Heart right ventricle (tissue), 16 donors: ENCODE results near the gene STXBP2. TPM values are rescaled to one million over a fixed set of nuclear protein-coding genes. Genes with fewer than 3 reads are reported as not detected.

Source experiments
- ATAC-seq, 8 donors: fragments of 200-7000 bp; cut with Tn5 transposase; one replicate each; pipeline ENCODE4 v1.9.1; 2020; ENCODE audit warnings: mild to moderate bottlenecking in 8 of 8, moderate library complexity in 8 of 8, moderate number of reproducible peaks in 1 of 8
- DNase-seq, 2 donors: peaks; one replicate each; pipeline ENCODE4 v3.0.0-alpha.2; 2020
- H3K27ac ChIP-seq, 10 donors: fragments of 200-600 bp; sonication (generic) in 2 of 10; one replicate each; pipeline versions ENCODE4 v1.5.0 to v1.8.0; 2020 to 2022; ENCODE audit warnings: mild to moderate bottlenecking in 3 of 10
- H3K27me3 ChIP-seq, 7 donors: fragments of 200-600 bp; one replicate each; pipeline ENCODE4 v1.8.0; 2021 to 2022; ENCODE audit warnings: mild to moderate bottlenecking in 2 of 7
- H3K36me3 ChIP-seq, 9 donors: fragments of 200-600 bp; sonication (generic) in 1 of 9; one replicate each; pipeline versions ENCODE4 v1.5.0 to v1.8.0; 2020 to 2022; ENCODE audit warnings: mild to moderate bottlenecking in 2 of 9
- H3K4me1 ChIP-seq, 9 donors: fragments of 200-600 bp; sonication (generic) in 1 of 9; one replicate each; pipeline versions ENCODE4 v1.5.0 to v1.8.0; 2020 to 2022; ENCODE audit warnings: mild to moderate bottlenecking in 4 of 9
- H3K4me3 ChIP-seq, 10 donors: fragments of 200-600 bp; sonication (generic) in 2 of 10; one replicate each; pipeline versions ENCODE4 v1.5.0 to v1.8.0; 2020 to 2022; ENCODE audit warnings: mild to moderate bottlenecking in 7 of 10, moderate library complexity in 2 of 10
- H3K9me3 ChIP-seq, 11 donors: fragments of 200-600 bp in 10 of 11; sonication (generic) in 2 of 11; one replicate each; pipeline versions ENCODE4 v1.5.0 to v1.8.0; 2013 to 2022; ENCODE audit warnings: mild to moderate bottlenecking in 2 of 11, control low read depth in 1 of 11, moderate library complexity in 1 of 11
- CTCF ChIP-seq, 9 donors: fragments of 200-600 bp; sonication (generic) in 2 of 9; IDR thresholded peaks; one replicate each; pipeline versions ENCODE4 v1.5.0 to v1.8.0; 2021 to 2022; ENCODE audit warnings: antibody characterized with exemption in 9 of 9, mild to moderate bottlenecking in 5 of 9, moderate library complexity in 1 of 9
- WGBS, 2 donors: extraction: QIAGEN DNeasy Blood & Tissue Kit; methylation state at CpG; one replicate each; pipeline ENCODE4 v1.1.7; 2013; ENCODE audit warnings: inconsistent platforms in 1 of 2; 5-methylcytosine and 5-hydroxymethylcytosine counted together
- intact Hi-C, 10 donors: fragments of 100-400 bp; cut with DNase I; formaldehyde crosslinking; loops; one replicate each; pipeline versions ENCODE4 v1.11.1 to v1.14.2; 2022
- polyA plus RNA-seq, 2 donors: library from polyadenylated mRNA; stranded (reverse); fragments of 200-250 nt; gene quantifications; one replicate each; pipeline ENCODE4 v1.2.3, GENCODE V29; 2013
- total RNA-seq, 10 donors: library from RNA; stranded (reverse); fragmentation: NEBNext Ultra II Directional in 3 of 10; extraction: Animal tissue kit (Norgen Biotek cat#: 25700) in 3 of 10; gene quantifications; one replicate each; pipeline versions ENCODE4 v1.2.1 to v1.2.4, GENCODE V29; 2021 to 2023
- donor health status: Arrhythmogenic right ventricular cardiomyopathy.
- donor health status: ischemic (EF 13 %, LVEDD 7.1; RV severe dilation, severe dysfunction).
- donor health status: healthy with polysubstance abuse.
- donor health status: DM: no; HTN: yes; CAD: no.
- donor health status: DM: no; HTN: no; CAD: no.
- donor health status: ischemic (EF 25% LVEDD 6.9; RV normal size, moderate dysfunction).
- donor health status: ischemic (EF 25% LVEDD 5.7; RV mildly dilated, moderate dysfunction).
- donor health status: healthy.
- donor health status: DM: yes; HTN: yes; CAD: no.
- donor health status: Ischemic cardiomyopathy.
- donor health status: ischemic (EF 35%, LVEDD 5.7; RV mildly dilated, moderate dysfunction).
- donor health status: nonischemic (EF 11% LVEDD 7.7; RV severe dilation, severe dysfunction).
- donor health status: DM: yes; HTN: yes; CAD: no.
- donor health status: PGD.
- donor health status: ischemic (EF 29% LVEDD 5.4; RV normal size, mild dysfunction).
- donor health status: nonischemic (EF 23%, LVEDD 6.1; RV moderate dilation, normal function).

The STXBP2 gene
- total and polyA plus RNA-seq, 12 donors: 1.6 to 19.6 (median 4.0) TPM

- Histone ChIP-seq H3K27ac (peak within 1 kb of the TSS; percentile 33 to 99 (median 90)), H3K4me1 (peaks cover 0 to 37% (median 13%) of the 10 kb centered on the region in 9 donors), H3K9me3 (no peaks in the 10 kb centered on the region), H3K27me3 (peaks cover 0 to 27% (median 15%) of the 10 kb centered on the region in 7 donors), H3K36me3 (peaks cover 0 to 35% (median 6%) of the 10 kb centered on the region in 9 donors), H3K4me3 (peak within 1 kb of the TSS; percentile 94 to 100 (median 100))
- WGBS, 2 donors: 0% methylated on average over 74 to 79 of the region's 79 CpGs
- DNase-seq (peak; percentile 84 to 90), ATAC-seq (peak; percentile 87 to 93 (median 88))
- intact Hi-C loops: loop anchor here in 7 of 10 donors (1.0 to 10.0 kb wide), 12 partner anchors 28 to 328 kb away; no protein-coding TSS in a partner anchor
- peak; percentile 86 to 100 (median 98) for TF ChIP-seq CTCF (IDR thresholded peaks at IDR 0.05)
Observed at GRCh38 chr19:7680606-7681339, 43.9 kb downstream of the STXBP2 start, which contains the start of gene TRAPPC5. TSS of gene TRAPPC5 (plus strand) at chr19:7680833. CDS start at chr19:7682254, 1,421 bp downstream.

GRCh38 chr19:7681340-7682174, 44.6 kb downstream of the STXBP2 start:
- intact Hi-C loops: loop anchor here in 7 of 10 donors (2.0 to 10.0 kb wide), 10 partner anchors 29 to 329 kb away; no protein-coding TSS in a partner anchor
- ATAC-seq: peak; percentile 63 to 86 (median 70)
- Histone ChIP-seq H3K36me3 (peaks cover 0 to 35% (median 6%) of the 10 kb centered on the region in 9 donors), H3K27ac (peak overlapping the region in 9 of 10 donors; percentile 81 to 99 (median 90)), H3K4me1 (peaks cover 0 to 32% (median 13%) of the 10 kb centered on the region in 9 donors), H3K9me3 (no peaks in the 10 kb centered on the region), H3K27me3 (peaks cover 0 to 21% (median 15%) of the 10 kb centered on the region in 7 donors), H3K4me3 (peak overlapping the region; percentile 94 to 100 (median 100))
- 3 to 6% methylated on average over 43 of the region's 43 CpGs for WGBS, 2 donors
- TF ChIP-seq CTCF (IDR thresholded peaks at IDR 0.05): peak; percentile 4 to 65 (median 37)
- DNase-seq: peak; percentile 67 to 83

- Histone ChIP-seq H3K4me3 (peak overlapping the region in 9 of 10 donors; percentile 94 to 100 (median 100)), H3K4me1 (peaks cover 0 to 25% (median 13%) of the 10 kb centered on the region in 9 donors), H3K27ac (peak overlapping the region in 2 of 10 donors; percentile 10 to 99), H3K36me3 (peaks cover 0 to 35% (median 6%) of the 10 kb centered on the region in 9 donors), H3K27me3 (peaks cover 0 to 20% (median 11%) of the 10 kb centered on the region in 7 donors), H3K9me3 (no peaks in the 10 kb centered on the region)
- ATAC-seq (no peak), DNase-seq (peak in 1 of 2 donors; percentile 28)
- WGBS, 2 donors: 71 to 78% methylated on average over 74 of the region's 74 CpGs
- intact Hi-C loops: loop anchor here in 5 of 10 donors (5.0 to 10.0 kb wide), 7 partner anchors 112 to 330 kb away; no protein-coding TSS in a partner anchor
- no peak for TF ChIP-seq CTCF (IDR thresholded peaks at IDR 0.05)
Observed at GRCh38 chr19:7682175-7682855, 45.4 kb downstream of the STXBP2 start.
